Liver (tissue), 3 donors: ENCODE data around the gene ONECUT1.

Experiments used
- ATF3 ChIP-seq: IDR thresholded peaks from 2 replicates; pipeline ENCODE4 v1.6.1; 2016; ENCODE audit warnings: antibody characterized with exemption
- CTCF ChIP-seq: fragments of 150-350 bp; IDR thresholded peaks from 2 replicates; pipeline ENCODE4 v1.5.1; 2017; ENCODE audit warnings: improper control_type of control experiment, low read depth, low read length; ENCODE audit not compliant: missing input control
- EGR1 ChIP-seq, 2 donors: IDR thresholded peaks; 2 replicates each; pipeline ENCODE4 v1.6.1; 2016 to 2018; ENCODE audit warnings: antibody characterized with exemption in 2 of 2, low read depth in 2 of 2
- GABPA ChIP-seq, 2 donors: IDR thresholded peaks in 1 of 2; conservative IDR thresholded peaks in 1 of 2; 2 replicates each; pipeline ENCODE4 v1.6.1; 2016; ENCODE audit warnings: antibody characterized with exemption in 2 of 2, mild to moderate bottlenecking in 1 of 2, moderate library complexity in 1 of 2
- RAD21 ChIP-seq, 2 donors: IDR thresholded peaks; 2 replicates each; pipeline ENCODE4 v1.6.1; 2016; ENCODE audit warnings: antibody characterized with exemption in 2 of 2, mild to moderate bottlenecking in 2 of 2
- REST ChIP-seq: IDR thresholded peaks from 2 replicates; pipeline ENCODE4 v1.6.1; 2016; ENCODE audit warnings: antibody characterized with exemption, mild to moderate bottlenecking
- TAF1 ChIP-seq: conservative IDR thresholded peaks from 2 replicates; pipeline ENCODE4 v1.6.1; 2016; ENCODE audit warnings: antibody characterized with exemption, mild to moderate bottlenecking
- YY1 ChIP-seq: IDR thresholded peaks from 2 replicates; pipeline ENCODE4 v1.6.1; 2016; ENCODE audit warnings: antibody characterized with exemption, mild to moderate bottlenecking
- ZBTB33 ChIP-seq: IDR thresholded peaks from 2 replicates; pipeline ENCODE4 v1.6.1; 2016; ENCODE audit warnings: antibody characterized with exemption
- donor health status: healthy.
- donor health status: healthy.

GRCh38 chr15:52772766-52773165, 17.4 kb downstream of the ONECUT1 start:
- TF ChIP-seq CTCF (no peak), TAF1 (no peak), ATF3 (no peak), ZBTB33 (no peak), GABPA (IDR thresholded peaks at IDR 0.05 in 1 of 2, conservative IDR thresholded peaks at IDR 0.05 in 1 of 2) (no peak), YY1 (no peak), REST (no peak), EGR1 (IDR thresholded peaks at IDR 0.05; ENCODE audit: low read depth in 2 of 2) (no peak), RAD21 (IDR thresholded peaks at IDR 0.05) (no peak)
